Transverse colon (tissue), 4 donors: ENCODE data around the gene CILP2. TPM values are rescaled to one million over a fixed set of nuclear protein-coding genes. Genes with fewer than 3 reads are reported as not detected.

ENCODE experiments used
- DNase-seq: peaks from one replicate; pipeline ENCODE4 v3.0.0-alpha.2; 2019
- H3K27ac ChIP-seq, 4 donors: fragments of 200-600 bp; sonication (generic); 2 replicates each; pipeline ENCODE4 v1.5.1; 2016 to 2018; ENCODE audit warnings: inconsistent platforms in 4 of 4
- H3K27me3 ChIP-seq: fragments of 200-600 bp; sonication (generic); 2 replicates; pipeline ENCODE4 v1.5.1; 2017; ENCODE audit warnings: inconsistent platforms
- H3K36me3 ChIP-seq, 4 donors: fragments of 200-600 bp; sonication (generic); 2 replicates each; pipeline ENCODE4 v1.5.1; 2017 to 2019; ENCODE audit warnings: inconsistent platforms in 4 of 4
- H3K4me1 ChIP-seq, 4 donors: fragments of 200-600 bp; sonication (generic); 2 replicates each; pipeline ENCODE4 v1.5.1; 2017 to 2020; ENCODE audit warnings: inconsistent platforms in 4 of 4
- H3K4me3 ChIP-seq, 4 donors: fragments of 200-600 bp; sonication (generic); 1 replicate in 1 of 4; 2 replicates in 3 of 4; pipeline versions ENCODE4 v1.5.1 to v1.6.1; 2017 to 2019; ENCODE audit warnings: inconsistent platforms in 4 of 4
- H3K9me3 ChIP-seq, 2 donors: fragments of 200-600 bp; sonication (generic); 2 replicates each; pipeline ENCODE4 v1.5.1; 2017 to 2019; ENCODE audit warnings: inconsistent platforms in 2 of 2
- CTCF ChIP-seq, 5 experiments: fragments of 200-600 bp in 3 of 5; fragments of 450-650 bp in 2 of 5; sonication (generic) in 3 of 5; IDR thresholded peaks; 1 replicate in 2 of 5; 2 replicates in 3 of 5; pipeline ENCODE4 v1.5.1; 2016 to 2017; ENCODE audit warnings: antibody characterized with exemption in 5 of 5, inconsistent platforms in 3 of 5, mild to moderate bottlenecking in 2 of 5, moderate library complexity in 1 of 5
- EP300 ChIP-seq: sonication (generic); formaldehyde crosslinking; IDR thresholded peaks from one replicate; pipeline ENCODE4 v1.6.1; 2017; ENCODE audit warnings: antibody characterized with exemption, low read depth
- POLR2A ChIP-seq: fragments of 450-650 bp; IDR thresholded peaks from one replicate; pipeline ENCODE4 v1.6.1; 2016; ENCODE audit warnings: antibody characterized with exemption, mild to moderate bottlenecking, moderate library complexity
- POLR2AphosphoS5 ChIP-seq, 3 donors: sonication (generic); formaldehyde crosslinking; IDR thresholded peaks; one replicate each; pipeline ENCODE4 v1.6.1; 2016; ENCODE audit warnings: antibody characterized with exemption in 3 of 3
- WGBS, 2 donors: methylation state at CpG; one replicate each; pipeline ENCODE4 v1.1.5; 2018; ENCODE audit warnings: low coverage in 1 of 2; 5-methylcytosine and 5-hydroxymethylcytosine counted together
- in situ Hi-C, 4 donors: fragments of 200-750 bp; cut with MboI; loops; one replicate each; pipeline versions ENCODE4 v1.15.0 to v1.15.1; 2017; ENCODE audit warnings: low sequenced_read_pairs in 3 of 4, low pct_ligation_motif_present in 1 of 4, low pct_unique_long_range_greater_than_20kb in 1 of 4
- intact Hi-C: fragments of 100-400 bp; cut with DNase I; formaldehyde crosslinking; loops from one replicate; pipeline ENCODE4 v1.15.1; 2023; ENCODE audit warnings: low total_unique reads
- total RNA-seq, 4 donors: library from RNA; depleted of rRNA; stranded (reverse); fragments of >200 nt; gene quantifications; one replicate each; pipeline ENCODE4 v1.1.0, GENCODE V29; 2016

CILP2 gene
- total RNA-seq, 4 donors from 2014 or later, result 0.48 TPM; not detected in 3

GRCh38 chr19:19491321-19492025, 46.6 kb upstream of the CILP2 start:
- TF ChIP-seq POLR2AphosphoS5 (IDR thresholded peaks at IDR 0.05), result no peak
- TF ChIP-seq EP300, result no peak
- TF ChIP-seq CTCF (IDR thresholded peaks at IDR 0.05), result no peak
- TF ChIP-seq POLR2A, result no peak
- intact Hi-C loops (loop anchor here (2.0 kb wide), 1 partner anchor 125 kb away; no protein-coding TSS in a partner anchor), in situ Hi-C loops (loop anchor here (5.0 to 25.0 kb wide), 4 partner anchors 119 to 304 kb away; partner anchors contain the start of genes BORCS8 (in 1 of the 4) and RFXANK (in 1 of the 4))
- Histone ChIP-seq H3K27me3 (no peaks in the 10 kb centered on the region), H3K4me1 (peaks cover 15 to 43% (median 38%) of the 10 kb centered on the region in 4 donors), H3K27ac (no peak overlapping the region), H3K9me3 (no peaks in the 10 kb centered on the region), H3K4me3 (no peak overlapping the region), H3K36me3 (peaks cover 0 to 19% (median 9%) of the 10 kb centered on the region in 4 donors)
- 60 to 87% methylated on average over 1 to 11 of the region's 15 CpGs for WGBS, 2 donors
- no peak for DNase-seq

GRCh38 chr19:19492026-19492610, 45.9 kb upstream of the CILP2 start:
- peaks cover 15 to 36% (median 32%) of the 10 kb centered on the region in 4 donors for H3K4me1 ChIP-seq
- WGBS, 2 donors, result 80 to 87% methylated on average over 1 to 21 of the region's 21 CpGs
- no peak for DNase-seq
- TF ChIP-seq POLR2AphosphoS5 (IDR thresholded peaks at IDR 0.05) (no peak), POLR2A (no peak), EP300 (no peak), CTCF (IDR thresholded peaks at IDR 0.05) (no peak)
- intact Hi-C loops (loop anchor here (2.0 kb wide), 1 partner anchor 125 kb away; no protein-coding TSS in a partner anchor), in situ Hi-C loops (loop anchor here (5.0 to 25.0 kb wide), 4 partner anchors 120 to 305 kb away; partner anchors contain the start of genes BORCS8 (in 1 of the 4) and RFXANK (in 1 of the 4))
- H3K36me3 ChIP-seq, result peaks cover 0 to 25% (median 12%) of the 10 kb centered on the region in 4 donors
- H3K9me3 ChIP-seq, result no peaks in the 10 kb centered on the region
- H3K27me3 ChIP-seq, result no peaks in the 10 kb centered on the region
- no peak overlapping the region for H3K4me3 ChIP-seq
- H3K27ac ChIP-seq, result no peak overlapping the region

- Histone ChIP-seq H3K36me3 (peaks cover 0 to 40% (median 14%) of the 10 kb centered on the region in 4 donors), H3K9me3 (no peaks in the 10 kb centered on the region), H3K27ac (no peak overlapping the region), H3K27me3 (no peaks in the 10 kb centered on the region), H3K4me3 (no peak overlapping the region), H3K4me1 (peaks cover 11 to 17% (median 14%) of the 10 kb centered on the region in 4 donors)
- TF ChIP-seq POLR2AphosphoS5 (IDR thresholded peaks at IDR 0.05) (no peak), EP300 (no peak), CTCF (IDR thresholded peaks at IDR 0.05) (no peak), POLR2A (no peak)
- in situ Hi-C loops (loop anchor here (5.0 to 25.0 kb wide), 4 partner anchors 122 to 307 kb away; partner anchors contain the start of genes BORCS8 (in 1 of the 4) and RFXANK (in 1 of the 4)), intact Hi-C loops (loop anchor here (2.0 kb wide), 1 partner anchor 127 kb away; no protein-coding TSS in a partner anchor)
- DNase-seq, result no peak
- WGBS, 2 donors, result 89% methylated on average over 15 of the region's 15 CpGs; no CpG with 5 or more reads in 1 of the 2 donors
These were observed 44.1 kb upstream of the CILP2 start for GRCh38 chr19:19493841-19494546.
